ENCODE measurements around the gene MT4. TPM values are rescaled to one million over a fixed set of nuclear protein-coding genes. Genes with fewer than 3 reads are reported as not detected.

Gene MT4
- total RNA-seq, 1 experiment from 2014 or later: not detected

- Mint-ChIP-seq H3K27me3 (ENCODE audit: insufficient read depth, unreplicated experiment) (peaks cover 15% of the 10 kb centered on the region), H3K9me3 (ENCODE audit: unreplicated experiment) (no peaks in the 10 kb centered on the region), H3K4me3 (ENCODE audit: unreplicated experiment) (no peak overlapping the region), H3K36me3 (ENCODE audit: insufficient read depth, unreplicated experiment) (no peaks in the 10 kb centered on the region), H3K4me1 (ENCODE audit: low read depth, unreplicated experiment) (no peaks in the 10 kb centered on the region), H3K27ac (ENCODE audit: unreplicated experiment) (no peak overlapping the region)
- no peaks in the 10 kb centered on the region for H3K27me3 ChIP-seq (replicated peaks; ENCODE audit: control insufficient read depth, insufficient read depth, low read length)
- POLR2A ChIA-PET: no interaction called here
- no peak for DNase-seq
- TF ChIP-seq CTCF (IDR thresholded peaks at IDR 0.05; ENCODE audit: insufficient read depth in 1 of 2, low read depth in 1 of 2, low read length in 1 of 2, severe bottlenecking in 1 of 2, unreplicated experiment in 1 of 2): no peak
- BruUV-seq (replicated peaks): no TSS peak
- no peak overlapping the region for H3K4me3 ChIP-seq (ENCODE audit: low read depth, low read length)
- intact Hi-C loops (cut with micrococcal nuclease; ENCODE audit: unreplicated experiment): no loop called here
- no peaks in the 10 kb centered on the region for H3K36me3 ChIP-seq (ENCODE audit: control insufficient read depth, insufficient read depth, low read length)
- H3K4me1 ChIP-seq: no peaks in the 10 kb centered on the region
- no peaks in the 10 kb centered on the region for H3K9me3 ChIP-seq
- CTCF ChIA-PET: no interaction called here
Observed at GRCh38 chr16:56583351-56584168, 18.7 kb downstream of the MT4 start.

- POLR2A ChIA-PET: no interaction called here
- peaks cover 19% of the 10 kb centered on the region for H3K27me3 Mint-ChIP-seq (ENCODE audit: insufficient read depth, unreplicated experiment)
- CTCF ChIA-PET: no interaction called here
Observed at GRCh38 chr16:56584276-56584675, 19.4 kb downstream of the MT4 start.

GRCh38 chr16:56588781-56589140 lies 23.9 kb downstream of the MT4 start:
- no peak overlapping the region for H3K4me3 ChIP-seq (ENCODE audit: low read depth, low read length)
- no TSS peak for BruUV-seq (replicated peaks)

More at GRCh38 chr16:56584276-56584675, 19.4 kb downstream of the MT4 start:
- Mint-ChIP-seq H3K4me1 (ENCODE audit: low read depth, unreplicated experiment) (no peaks in the 10 kb centered on the region), H3K4me3 (ENCODE audit: unreplicated experiment) (no peak overlapping the region), H3K36me3 (ENCODE audit: insufficient read depth, unreplicated experiment) (no peaks in the 10 kb centered on the region), H3K27ac (ENCODE audit: unreplicated experiment) (no peak overlapping the region), H3K9me3 (ENCODE audit: unreplicated experiment) (no peaks in the 10 kb centered on the region)
- no peak for TF ChIP-seq CTCF (IDR thresholded peaks at IDR 0.05; ENCODE audit: insufficient read depth in 1 of 2, low read depth in 1 of 2, low read length in 1 of 2, severe bottlenecking in 1 of 2, unreplicated experiment in 1 of 2)
- Histone ChIP-seq H3K27me3 (replicated peaks; ENCODE audit: control insufficient read depth, insufficient read depth, low read length) (no peaks in the 10 kb centered on the region), H3K4me3 (ENCODE audit: low read depth, low read length) (no peak overlapping the region), H3K4me1 (no peaks in the 10 kb centered on the region), H3K36me3 (ENCODE audit: control insufficient read depth, insufficient read depth, low read length) (no peaks in the 10 kb centered on the region), H3K9me3 (no peaks in the 10 kb centered on the region)
- no TSS peak for BruUV-seq (replicated peaks)
- intact Hi-C loops (cut with micrococcal nuclease; ENCODE audit: unreplicated experiment): no loop called here
- DNase-seq: no peak

More at GRCh38 chr16:56588781-56589140, 23.9 kb downstream of the MT4 start:
- CTCF ChIA-PET: no interaction called here
- intact Hi-C loops (cut with micrococcal nuclease; ENCODE audit: unreplicated experiment): no loop called here
- Mint-ChIP-seq H3K4me1 (ENCODE audit: low read depth, unreplicated experiment) (no peaks in the 10 kb centered on the region), H3K27me3 (ENCODE audit: insufficient read depth, unreplicated experiment) (peaks cover 19% of the 10 kb centered on the region), H3K4me3 (ENCODE audit: unreplicated experiment) (peak overlapping the region; percentile 40), H3K36me3 (ENCODE audit: insufficient read depth, unreplicated experiment) (no peaks in the 10 kb centered on the region), H3K9me3 (ENCODE audit: unreplicated experiment) (no peaks in the 10 kb centered on the region), H3K27ac (ENCODE audit: unreplicated experiment) (no peak overlapping the region)
- DNase-seq: no peak
- H3K9me3 ChIP-seq: no peaks in the 10 kb centered on the region
- no peaks in the 10 kb centered on the region for H3K4me1 ChIP-seq
- no peaks in the 10 kb centered on the region for H3K27me3 ChIP-seq (replicated peaks; ENCODE audit: control insufficient read depth, insufficient read depth, low read length)
- no peak for TF ChIP-seq CTCF (IDR thresholded peaks at IDR 0.05; ENCODE audit: insufficient read depth in 1 of 2, low read depth in 1 of 2, low read length in 1 of 2, severe bottlenecking in 1 of 2, unreplicated experiment in 1 of 2)
- POLR2A ChIA-PET: no interaction called here
- no peaks in the 10 kb centered on the region for H3K36me3 ChIP-seq (ENCODE audit: control insufficient read depth, insufficient read depth, low read length)

Measured in Caco-2 (cell line).